RWPE1 (cell line): Measurements from ENCODE around the gene NR6A1.

Source experiments
- CTCF ChIA-PET: fragments of 350-600 bp; sonication (Branson Sonifier 250); formaldehyde crosslinking; extraction: SDS; loops from one replicate; lab custom pipeline; 2021; lab: Yijun Ruan, JAX
- POLR2A ChIA-PET: fragments of 400-600 bp; formaldehyde crosslinking; extraction: SDS; loops from one replicate; lab custom pipeline; 2020; ENCODE audit warnings: antibody characterized with exemption; ENCODE audit not compliant: low non-redundant PET; lab: Yijun Ruan, JAX
- DNase-seq: peaks from one replicate; pipeline ENCODE4 v3.0.0; 2012; ENCODE audit warnings: low spot score
- H3K27ac ChIP-seq: fragments of 450-650 bp; 2 replicates; pipeline ENCODE4 v1.5.1; 2017
- TF ChIP-seq, protein P1 (sequence below): fragments of 450-650 bp; conservative IDR thresholded peaks from 2 replicates; pipeline ENCODE4 v1.5.1; 2017; ENCODE audit warnings: low read depth, mild to moderate bottlenecking

The NR6A1 gene

DNA sequence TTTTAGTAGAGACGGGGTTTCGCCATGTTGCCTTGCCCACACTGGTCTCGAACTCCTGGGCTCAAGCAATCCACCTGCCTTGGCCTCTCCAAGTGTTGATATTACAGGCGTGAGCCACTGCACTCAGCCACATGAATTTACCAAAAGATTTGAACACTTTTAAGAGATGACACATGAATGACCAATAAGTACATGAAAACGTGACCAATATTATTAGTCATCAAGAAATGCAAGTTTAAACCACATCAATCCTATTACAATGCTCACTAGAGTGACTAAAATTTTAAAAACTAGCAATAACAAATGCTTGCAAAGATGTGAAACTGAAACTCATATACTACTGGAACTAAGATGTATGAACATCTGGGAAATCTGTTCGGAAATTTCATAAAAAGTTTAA lies 54.3 kb downstream of the NR6A1 start:
- DNase-seq, result peak; percentile 71
- H3K27ac ChIP-seq, result peak overlapping the region; percentile 74
- TF ChIP-seq, protein P1, sequence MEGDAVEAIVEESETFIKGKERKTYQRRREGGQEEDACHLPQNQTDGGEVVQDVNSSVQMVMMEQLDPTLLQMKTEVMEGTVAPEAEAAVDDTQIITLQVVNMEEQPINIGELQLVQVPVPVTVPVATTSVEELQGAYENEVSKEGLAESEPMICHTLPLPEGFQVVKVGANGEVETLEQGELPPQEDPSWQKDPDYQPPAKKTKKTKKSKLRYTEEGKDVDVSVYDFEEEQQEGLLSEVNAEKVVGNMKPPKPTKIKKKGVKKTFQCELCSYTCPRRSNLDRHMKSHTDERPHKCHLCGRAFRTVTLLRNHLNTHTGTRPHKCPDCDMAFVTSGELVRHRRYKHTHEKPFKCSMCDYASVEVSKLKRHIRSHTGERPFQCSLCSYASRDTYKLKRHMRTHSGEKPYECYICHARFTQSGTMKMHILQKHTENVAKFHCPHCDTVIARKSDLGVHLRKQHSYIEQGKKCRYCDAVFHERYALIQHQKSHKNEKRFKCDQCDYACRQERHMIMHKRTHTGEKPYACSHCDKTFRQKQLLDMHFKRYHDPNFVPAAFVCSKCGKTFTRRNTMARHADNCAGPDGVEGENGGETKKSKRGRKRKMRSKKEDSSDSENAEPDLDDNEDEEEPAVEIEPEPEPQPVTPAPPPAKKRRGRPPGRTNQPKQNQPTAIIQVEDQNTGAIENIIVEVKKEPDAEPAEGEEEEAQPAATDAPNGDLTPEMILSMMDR, result no peak
- ChIA-PET POLR2A (no interaction called here), CTCF (interaction anchor here (0.8 to 1.2 kb wide), 2 partner anchors 48 to 100 kb away, joined by 3 read pairs; no protein-coding TSS in a partner anchor)

DNA sequence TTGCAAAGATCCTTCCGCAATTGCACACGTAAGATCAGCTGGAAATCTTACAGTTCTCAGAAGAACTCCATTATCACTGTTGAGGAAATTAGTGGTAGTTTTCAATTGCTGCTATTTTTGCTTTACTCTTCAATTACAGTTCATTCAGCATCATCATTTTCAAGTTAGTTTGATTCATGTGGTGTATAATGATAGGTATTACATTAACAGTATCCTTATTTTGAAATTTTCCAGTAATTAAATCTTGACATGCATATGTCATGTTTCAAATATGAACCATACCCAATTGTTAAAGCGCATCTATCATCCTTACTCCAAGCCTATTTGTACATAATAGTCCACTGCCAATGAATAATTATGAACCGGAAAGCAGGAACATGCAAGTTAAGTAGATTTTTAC lies 60.3 kb downstream of the NR6A1 start:
- DNase-seq, result no peak
- ChIA-PET CTCF (interaction anchor here (0.6 to 5.2 kb wide), 4 partner anchors 93 to 1346 kb away, joined by 3 to 65 read pairs (median 12); no protein-coding TSS in a partner anchor), POLR2A (interaction anchor here (0.6 kb wide), 1 partner anchor 50 kb away, joined by 4 read pairs; no protein-coding TSS in a partner anchor)
- H3K27ac ChIP-seq, result no peak overlapping the region
- TF ChIP-seq, protein P1, result no peak

DNA sequence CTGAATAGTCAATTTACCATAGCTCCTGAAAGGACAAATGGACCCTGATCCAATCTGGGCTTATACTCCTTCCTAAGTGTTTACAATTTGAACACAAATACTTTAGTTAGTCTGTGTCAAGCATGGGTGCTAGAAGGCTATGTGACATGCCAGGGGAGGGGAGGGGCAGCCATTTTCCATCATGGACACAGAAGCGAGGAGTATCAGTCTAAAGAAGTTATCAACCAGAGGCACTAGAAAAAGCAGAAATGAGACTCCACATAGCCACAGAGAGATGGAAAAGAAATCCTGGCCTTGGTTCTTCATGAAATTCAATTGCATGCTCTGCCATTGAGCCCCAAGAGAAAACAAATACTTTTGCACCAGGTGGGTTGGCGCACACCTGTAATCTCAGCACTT lies 61.8 kb downstream of the NR6A1 start:
- TF ChIP-seq, protein P1, result no peak
- no peak overlapping the region for H3K27ac ChIP-seq
- no peak for DNase-seq
- ChIA-PET POLR2A (no interaction called here), CTCF (interaction anchor here (0.6 to 5.2 kb wide), 3 partner anchors 82 to 170 kb away, joined by 3 to 65 read pairs (median 4); no protein-coding TSS in a partner anchor)

DNA sequence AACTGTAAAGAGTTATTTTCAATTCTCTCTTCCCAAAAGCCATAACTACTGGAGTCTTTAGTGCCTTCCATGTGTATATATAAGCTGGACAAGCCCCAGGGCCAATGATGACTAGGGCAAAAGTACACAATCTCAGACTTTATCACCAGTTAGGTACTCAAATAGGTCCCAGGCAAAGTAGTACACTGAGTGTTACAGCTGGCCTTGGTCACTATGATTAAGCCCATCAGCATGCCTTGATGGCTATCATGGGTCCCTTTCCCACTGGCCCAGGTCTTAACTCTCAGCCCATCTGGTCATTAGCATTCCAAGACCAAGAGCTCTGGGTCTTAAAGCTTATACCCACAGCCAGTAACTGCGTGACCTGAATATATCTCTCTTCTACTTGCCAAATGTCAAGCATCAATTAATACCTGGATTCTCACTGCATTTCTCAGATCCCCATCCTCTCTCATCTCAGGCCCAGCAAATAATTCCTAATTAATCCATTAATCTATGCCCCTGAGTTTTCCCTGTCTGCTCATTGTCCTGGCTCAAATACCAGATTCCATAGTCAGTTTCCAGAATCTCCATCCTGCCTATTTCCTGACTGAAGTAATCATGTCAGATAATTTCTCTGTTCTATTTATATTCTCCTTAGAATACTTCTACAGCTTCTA lies 62.3 kb downstream of the NR6A1 start:
- no peak for DNase-seq
- ChIA-PET POLR2A (no interaction called here), CTCF (interaction anchor here (0.6 to 5.2 kb wide), 4 partner anchors 81 to 170 kb away, joined by 3 to 65 read pairs (median 5); no protein-coding TSS in a partner anchor)
- TF ChIP-seq, protein P1, result no peak
- no peak overlapping the region for H3K27ac ChIP-seq

DNA sequence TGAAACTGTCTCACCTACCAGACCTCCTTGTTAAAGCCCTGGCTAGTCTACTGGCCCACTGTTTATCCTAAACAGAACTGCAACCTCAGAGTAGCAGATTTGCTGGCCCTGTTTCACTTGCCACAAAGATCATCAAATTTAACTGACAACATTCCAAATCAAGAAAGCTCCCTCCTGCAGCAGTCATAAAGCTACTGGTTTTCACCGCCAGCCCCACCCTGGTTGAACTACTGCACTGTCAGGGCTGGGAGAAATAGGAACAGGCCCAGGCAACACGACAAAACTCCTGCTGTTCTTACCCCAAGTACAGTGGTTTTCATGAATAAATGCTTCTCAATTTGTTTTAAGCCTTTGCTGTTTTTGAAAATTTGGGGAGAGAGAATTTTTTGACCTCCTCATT lies 63.0 kb downstream of the NR6A1 start:
- no peak overlapping the region; the same call in 1 of the 2 replicates for H3K27ac ChIP-seq
- POLR2A ChIA-PET, result no interaction called here
- DNase-seq, result no peak
- TF ChIP-seq, protein P1, result no peak
- CTCF ChIA-PET, result interaction anchor here (0.6 to 5.2 kb wide), 3 partner anchors 90 to 156 kb away, joined by 3 to 65 read pairs (median 6); no protein-coding TSS in a partner anchor

DNA sequence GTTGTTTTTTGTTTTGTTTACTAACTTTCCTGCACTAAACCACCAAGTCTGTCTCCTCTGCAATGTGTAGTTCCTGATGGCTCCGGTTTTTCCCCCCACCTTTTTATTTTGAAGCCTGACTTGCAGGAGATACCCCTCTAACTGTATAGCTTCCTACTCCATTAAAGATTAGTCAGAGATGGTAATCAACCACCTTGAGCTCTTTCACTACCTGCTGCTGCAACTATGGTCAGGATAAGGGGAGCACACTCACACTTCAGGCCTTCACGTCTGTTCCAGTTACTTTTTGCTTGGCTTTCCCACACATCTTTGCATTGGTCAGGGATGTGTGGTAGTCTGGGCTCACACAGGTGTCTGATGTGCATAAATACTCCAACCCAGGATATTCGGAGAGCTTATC lies 63.4 kb downstream of the NR6A1 start:
- POLR2A ChIA-PET, result no interaction called here
- CTCF ChIA-PET, result interaction anchor here (0.6 to 1.4 kb wide), 2 partner anchors 90 to 156 kb away, joined by 3 to 6 read pairs; no protein-coding TSS in a partner anchor
- no peak overlapping the region; the same call in 1 of the 2 replicates for H3K27ac ChIP-seq
- no peak for DNase-seq
- TF ChIP-seq, protein P1, result no peak
